Measurements from ENCODE around the gene F3.

F3 gene

DNA sequence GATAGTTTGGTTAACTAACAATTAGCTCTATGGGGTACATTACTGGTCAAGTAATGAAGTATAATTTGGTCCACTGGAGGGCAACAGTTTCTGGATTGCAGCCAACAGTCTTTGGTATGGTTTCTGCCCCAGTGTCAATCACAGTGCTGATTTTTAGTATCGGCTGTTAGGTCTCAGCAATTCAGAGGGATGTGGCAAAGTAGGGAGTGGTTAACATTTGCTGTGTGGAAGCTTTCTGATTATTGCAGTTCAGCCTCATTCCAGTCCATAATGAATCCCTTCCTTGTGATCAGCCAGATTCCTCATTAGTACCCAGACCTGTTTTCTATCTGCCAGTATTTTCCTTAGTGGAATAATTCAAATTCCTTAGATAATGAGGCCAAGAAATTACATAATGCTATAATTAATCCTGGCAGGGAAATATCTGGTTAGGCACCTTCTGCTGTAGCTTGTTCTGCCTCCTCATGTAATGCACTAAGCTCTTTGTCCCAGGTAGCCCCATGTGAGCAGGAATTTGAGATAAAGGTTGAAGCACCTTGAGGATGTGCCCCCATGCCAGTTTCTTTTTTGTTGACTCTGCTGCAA, 14.0 kb downstream of the F3 start:
- no peak overlapping the region for H3K4me3 ChIP-seq (ENCODE audit: low read length)
- TF ChIP-seq ZNF274 (IDR thresholded peaks at IDR 0.05; ENCODE audit: low read depth, low read length): no peak

DNA sequence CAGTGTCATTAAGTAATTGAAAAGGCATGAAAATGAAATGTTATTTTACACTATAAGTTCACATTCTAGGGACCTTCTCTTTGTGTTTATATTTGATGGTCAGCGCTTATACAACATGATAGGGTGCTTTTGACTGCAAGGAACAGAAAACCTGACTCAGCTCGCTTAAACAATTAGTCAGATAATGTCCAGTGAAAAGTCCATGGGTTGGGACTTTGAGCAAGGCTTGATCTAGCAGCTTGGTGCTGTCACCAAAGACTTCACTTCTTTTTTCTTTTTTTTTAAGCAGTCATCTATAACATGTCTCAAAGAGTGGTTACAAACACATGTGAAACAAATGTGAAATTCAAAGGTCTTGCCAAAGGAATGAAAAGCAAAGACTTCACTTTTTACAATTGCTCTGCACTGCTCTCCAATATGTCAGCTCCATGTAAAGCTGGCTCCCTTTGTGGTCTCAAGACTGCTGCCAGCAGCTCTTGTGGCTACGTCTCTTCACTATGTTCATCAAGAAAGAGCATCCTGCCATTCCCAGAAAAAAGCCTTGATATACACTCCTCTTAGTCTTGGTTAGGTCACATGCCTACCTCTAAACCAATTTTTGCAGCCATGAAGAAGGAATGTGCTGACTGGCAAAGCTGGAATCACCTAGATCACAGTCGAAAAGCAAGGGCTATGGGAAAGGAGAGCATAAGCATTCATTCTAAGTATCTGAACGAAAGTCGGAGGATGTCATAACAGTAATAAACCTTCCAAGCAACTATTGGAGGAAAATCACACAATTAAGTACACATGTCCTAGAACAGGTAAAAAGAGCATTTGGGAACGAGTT, 15.2 kb downstream of the F3 start:
- H3K4me3 ChIP-seq (ENCODE audit: low read length): no peak overlapping the region
- no peak for TF ChIP-seq ZNF274 (IDR thresholded peaks at IDR 0.05; ENCODE audit: low read depth, low read length)

DNA sequence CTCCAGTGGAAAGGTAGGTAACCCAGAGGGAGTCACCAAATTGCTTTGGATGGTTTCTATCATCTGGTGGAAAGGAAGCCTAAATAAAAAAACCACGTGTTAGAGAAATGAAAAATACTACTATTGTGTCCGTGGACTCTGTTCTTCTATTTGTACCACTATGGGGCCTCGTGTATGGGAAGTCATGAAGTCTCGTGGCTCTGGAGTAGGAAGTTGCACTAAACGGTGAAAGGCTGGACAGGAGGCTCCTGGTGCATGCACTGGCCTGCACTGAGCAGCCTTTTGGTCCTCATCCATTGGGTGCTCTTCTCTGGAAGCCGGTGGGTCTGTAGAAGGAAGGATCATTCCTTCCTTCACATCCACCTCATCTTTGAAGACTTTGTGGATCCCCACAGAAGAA, 17.0 kb downstream of the F3 start:
- no peak for TF ChIP-seq ZNF274 (IDR thresholded peaks at IDR 0.05; ENCODE audit: low read depth, low read length)
- H3K4me3 ChIP-seq (ENCODE audit: low read length): no peak overlapping the region

DNA sequence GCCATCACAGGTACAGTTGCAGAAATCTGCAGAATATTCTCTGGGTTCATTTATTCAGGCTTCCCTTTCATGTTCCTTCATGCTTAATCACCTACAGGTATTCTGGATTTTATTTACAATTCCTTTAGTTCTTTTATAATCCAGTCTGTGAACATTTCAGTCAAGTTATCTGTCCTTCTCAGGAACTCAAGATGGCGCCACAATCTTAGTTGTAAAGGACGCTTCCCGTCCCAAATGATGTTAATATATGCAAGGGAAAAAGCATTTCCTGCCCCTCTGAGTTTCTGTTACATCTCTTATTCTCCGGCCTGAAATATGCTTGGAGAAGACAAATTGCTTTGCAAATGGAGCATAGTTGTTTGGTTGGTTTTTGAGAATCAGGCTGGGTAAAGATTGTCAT, 19.3 kb downstream of the F3 start:
- no peak overlapping the region for H3K4me3 ChIP-seq (ENCODE audit: low read length)
- no peak for TF ChIP-seq ZNF274 (IDR thresholded peaks at IDR 0.05; ENCODE audit: low read depth, low read length)

DNA sequence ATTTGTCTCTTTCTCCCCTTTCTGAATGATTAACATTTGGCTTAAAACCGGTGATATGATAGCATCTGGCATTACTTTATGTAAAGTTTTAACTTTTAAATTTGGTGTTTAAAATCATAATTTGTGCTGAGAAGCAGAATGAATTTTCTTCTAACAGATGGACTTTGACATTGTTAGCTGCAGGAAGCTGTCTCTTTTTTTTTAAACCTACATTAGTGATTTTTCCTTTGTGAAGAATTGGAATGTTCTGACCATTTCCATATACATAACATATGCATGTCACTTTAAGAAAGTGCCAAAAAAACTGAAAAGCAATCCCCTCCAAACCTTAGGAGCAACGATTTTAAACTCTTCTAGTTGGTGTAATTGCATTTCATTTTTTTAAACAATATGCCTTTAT, 22.2 kb downstream of the F3 start:
- no peak overlapping the region for H3K4me3 ChIP-seq (ENCODE audit: low read length)
- TF ChIP-seq ZNF274 (IDR thresholded peaks at IDR 0.05; ENCODE audit: low read depth, low read length): no peak

DNA sequence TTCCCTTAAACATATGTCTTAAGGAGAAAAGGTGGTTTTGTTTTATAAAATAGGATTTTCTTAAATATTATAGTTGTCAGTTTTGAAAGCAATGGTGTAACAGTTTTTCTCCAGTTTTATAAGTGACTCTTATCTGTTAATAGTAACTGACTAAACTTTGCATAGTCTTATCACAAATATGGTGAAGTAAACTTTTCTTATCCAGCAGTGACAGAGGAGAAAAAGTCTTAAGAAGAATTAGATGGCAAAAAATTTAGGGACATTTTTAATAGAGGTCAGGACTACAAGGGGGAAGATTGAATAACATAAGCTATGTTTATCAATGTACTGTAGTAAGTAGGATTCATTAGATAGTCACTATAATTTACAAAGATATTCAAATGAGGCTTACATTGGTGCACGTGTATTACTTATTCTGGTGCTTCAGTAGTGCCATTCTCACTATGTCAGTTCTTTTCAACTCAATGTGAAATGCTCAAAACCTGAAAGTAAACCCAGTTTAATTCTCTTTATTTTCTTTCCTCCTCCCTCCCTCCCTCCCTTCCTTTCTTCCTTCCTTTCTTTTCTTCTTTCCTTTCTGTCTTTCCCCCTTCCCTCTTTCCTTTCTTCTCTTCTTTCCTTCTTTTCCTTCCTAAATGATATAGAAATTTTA, 26.1 kb downstream of the F3 start:
- TF ChIP-seq ZNF274 (IDR thresholded peaks at IDR 0.05; ENCODE audit: low read depth, low read length): no peak

DNA sequence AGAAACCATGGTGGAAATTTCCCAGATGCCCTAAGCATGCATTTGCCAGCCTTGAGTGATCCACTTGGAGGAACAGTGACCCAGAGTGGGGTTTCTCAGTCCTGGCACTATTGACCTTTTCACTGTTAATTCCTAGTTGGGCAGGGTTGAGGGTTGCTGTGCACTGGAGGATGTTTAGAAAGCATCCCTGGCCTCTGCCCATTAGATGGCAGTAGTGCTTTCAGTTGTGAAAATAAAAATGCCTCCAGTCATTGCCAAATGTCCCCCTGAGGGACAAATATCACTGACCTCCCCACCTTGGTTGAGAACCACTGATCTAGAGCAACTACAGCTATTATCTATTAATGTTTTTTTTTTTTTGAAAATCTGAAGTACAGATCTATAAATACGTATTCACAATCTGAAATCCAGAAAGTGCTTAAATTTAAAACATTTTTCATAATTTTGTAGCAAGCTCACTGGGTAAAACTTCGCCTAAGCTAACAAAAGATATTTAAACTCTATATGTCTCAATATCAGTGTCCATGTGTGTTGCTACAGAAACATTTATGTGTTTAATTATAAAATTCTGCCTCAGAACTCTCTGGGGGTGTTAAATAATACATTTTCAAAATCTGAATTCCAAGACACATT, 27.3 kb downstream of the F3 start:
- TF ChIP-seq ZNF274 (IDR thresholded peaks at IDR 0.05; ENCODE audit: low read depth, low read length): no peak
- H3K4me3 ChIP-seq (ENCODE audit: low read length): no peak overlapping the region

More for the DNA sequence above, 26.1 kb downstream of the F3 start:
- H3K4me3 ChIP-seq (ENCODE audit: low read length): no peak overlapping the region

DNA sequence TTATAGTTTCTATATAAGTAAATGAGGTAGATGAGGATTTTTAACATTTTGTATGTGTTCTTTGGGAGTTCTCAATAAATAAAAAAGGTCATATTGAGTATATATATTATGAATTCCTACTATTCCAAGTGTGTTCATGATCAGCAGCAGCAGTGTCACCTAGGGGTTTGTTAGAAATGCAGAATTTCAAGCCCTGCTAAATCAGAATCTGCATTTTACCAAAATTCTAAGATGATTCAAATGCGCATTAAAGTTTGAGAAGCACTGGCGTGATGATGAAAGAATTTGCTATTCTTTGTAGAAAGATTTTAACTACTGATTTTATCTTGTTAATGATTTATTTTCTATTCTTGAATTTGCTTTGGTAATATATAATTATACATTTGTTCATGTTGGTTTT, 28.7 kb downstream of the F3 start:
- no peak overlapping the region for H3K4me3 ChIP-seq (ENCODE audit: low read length)
- TF ChIP-seq ZNF274 (IDR thresholded peaks at IDR 0.05; ENCODE audit: low read depth, low read length): no peak

DNA sequence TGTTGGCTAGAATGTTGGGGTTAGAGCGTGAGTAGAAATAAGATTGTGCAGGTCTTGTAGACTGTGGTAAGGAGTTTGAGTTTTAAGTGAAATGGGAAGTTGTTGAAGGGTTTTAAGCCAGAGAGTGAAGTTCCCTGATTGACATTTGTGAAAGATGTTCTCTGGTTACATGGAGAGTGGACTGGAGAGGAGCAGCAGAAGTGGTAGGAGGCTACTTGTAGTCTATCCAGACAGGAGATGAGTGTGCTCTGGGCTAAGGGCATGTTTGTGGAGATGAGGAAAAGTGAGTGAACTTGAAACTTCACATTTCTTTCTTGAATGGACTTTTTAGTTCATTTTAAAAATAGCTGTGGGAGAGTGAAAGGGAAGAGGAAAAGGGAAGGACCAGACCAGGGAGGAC, 37.0 kb downstream of the F3 start:
- H3K4me3 ChIP-seq (ENCODE audit: low read length): no peak overlapping the region
- TF ChIP-seq ZNF274 (IDR thresholded peaks at IDR 0.05; ENCODE audit: low read depth, low read length): no peak

DNA sequence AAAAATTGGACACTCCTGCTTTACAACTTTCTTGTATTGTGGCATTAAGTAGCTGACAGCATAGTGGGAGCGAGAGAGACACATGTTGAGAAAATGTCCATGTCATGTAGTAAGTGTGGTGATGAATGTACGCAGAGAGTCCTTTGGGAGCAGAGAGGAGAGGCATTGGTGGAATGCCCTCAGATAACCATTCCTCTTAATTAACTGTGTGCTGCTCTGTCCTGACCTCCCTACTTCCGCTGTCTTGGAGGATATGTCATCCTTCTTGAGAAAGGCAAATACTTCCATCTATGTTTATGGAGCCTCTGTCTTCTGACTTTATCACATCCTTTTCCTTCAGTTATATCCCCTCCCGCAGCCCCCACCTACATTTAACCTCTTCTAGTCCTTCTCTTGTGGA, 38.4 kb downstream of the F3 start:
- H3K4me3 ChIP-seq (ENCODE audit: low read length): no peak overlapping the region
- no peak for TF ChIP-seq ZNF274 (IDR thresholded peaks at IDR 0.05; ENCODE audit: low read depth, low read length)

DNA sequence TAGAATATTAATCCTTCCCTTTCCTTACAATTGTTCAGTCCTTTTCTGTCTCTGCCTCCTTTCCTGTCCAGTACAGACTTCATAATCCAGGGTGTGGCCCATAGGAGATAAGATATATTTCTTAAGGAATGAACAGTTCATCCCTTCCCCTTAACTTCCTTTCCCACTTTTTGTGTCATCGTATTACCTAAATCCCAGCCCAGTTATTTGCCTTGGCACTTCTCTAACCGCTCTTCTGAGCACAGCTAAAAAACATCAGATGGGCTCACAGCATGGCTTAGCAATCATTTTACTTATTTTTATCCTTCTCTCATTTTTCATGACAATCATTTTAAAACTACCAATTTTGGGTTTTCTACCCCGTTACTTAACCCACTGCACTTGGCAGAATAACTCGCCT, 39.6 kb downstream of the F3 start:
- TF ChIP-seq ZNF274 (IDR thresholded peaks at IDR 0.05; ENCODE audit: low read depth, low read length): no peak
- H3K4me3 ChIP-seq (ENCODE audit: low read length): no peak overlapping the region

DNA sequence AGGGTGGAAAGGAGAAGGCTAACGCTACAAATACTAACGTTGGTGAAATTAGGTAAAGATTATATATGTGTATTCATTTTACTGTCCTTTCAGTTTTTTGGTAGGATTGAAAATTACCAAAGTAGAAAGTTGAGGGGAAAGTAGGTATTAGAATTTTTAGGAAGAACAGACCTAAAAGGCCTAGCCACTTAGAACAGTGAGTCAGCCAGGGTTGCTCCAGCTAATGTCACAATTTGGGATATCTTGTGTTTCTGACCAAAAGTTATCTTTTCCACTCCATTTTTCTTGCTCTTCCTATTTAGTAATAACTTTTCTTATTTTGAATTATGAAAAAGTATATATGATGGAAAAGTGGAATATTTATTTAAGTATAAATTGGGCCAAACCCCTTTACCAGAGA, 40.1 kb downstream of the F3 start:
- TF ChIP-seq ZNF274 (IDR thresholded peaks at IDR 0.05; ENCODE audit: low read depth, low read length): no peak
- no peak overlapping the region for H3K4me3 ChIP-seq (ENCODE audit: low read length)

DNA sequence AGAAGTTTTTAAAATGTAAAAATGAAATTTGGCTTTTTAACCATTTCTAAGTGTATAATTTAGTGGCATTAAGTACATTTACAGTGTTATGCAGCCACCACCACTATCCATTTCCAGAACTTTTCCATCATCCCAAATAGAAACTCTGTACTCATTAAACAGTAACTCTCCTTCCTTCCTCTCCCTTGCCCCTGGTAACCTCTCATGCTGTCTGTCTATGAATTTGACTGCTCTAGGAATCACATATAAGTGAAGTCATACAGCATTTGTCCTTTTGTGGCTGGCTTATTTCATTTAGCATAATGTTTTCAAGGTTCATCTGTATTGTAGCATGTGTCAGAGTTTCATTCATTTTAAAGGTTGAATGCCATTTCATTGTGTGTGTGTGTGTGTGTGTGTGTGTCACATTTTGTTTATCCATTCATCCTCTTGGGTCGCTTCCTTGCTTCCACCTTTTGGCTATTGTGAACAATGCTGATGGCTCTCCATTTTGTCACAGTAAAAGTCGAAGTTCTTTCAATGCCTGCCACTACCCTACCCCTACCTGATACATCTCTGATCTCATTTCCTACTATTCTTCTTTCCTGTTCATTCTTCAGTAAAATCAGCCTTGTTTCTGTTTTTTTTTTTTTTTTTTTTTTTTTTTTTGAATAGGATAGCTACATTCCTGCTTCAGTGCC, 45.3 kb downstream of the F3 start:
- H3K4me3 ChIP-seq (ENCODE audit: low read length): no peak overlapping the region
- no peak for TF ChIP-seq ZNF274 (IDR thresholded peaks at IDR 0.05; ENCODE audit: low read depth, low read length)

DNA sequence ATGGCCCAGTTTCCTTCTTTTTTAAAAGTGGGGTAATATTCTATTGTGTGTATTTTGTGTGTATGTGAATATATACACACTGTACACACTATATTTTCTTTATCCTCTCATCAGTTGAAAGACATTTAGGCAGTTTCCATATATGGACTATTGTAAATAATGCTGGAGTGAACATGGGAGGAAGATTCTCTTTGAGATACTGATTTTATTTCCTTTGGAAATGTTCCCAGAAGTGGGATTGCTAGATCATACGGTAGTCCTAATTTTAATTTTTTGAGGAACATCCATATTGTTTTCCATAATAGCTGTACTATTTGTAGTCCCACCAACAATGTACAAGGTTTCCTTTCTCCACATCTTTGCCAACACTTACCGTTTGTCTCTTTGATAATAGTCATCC, 51.0 kb downstream of the F3 start:
- TF ChIP-seq ZNF274 (IDR thresholded peaks at IDR 0.05; ENCODE audit: low read depth, low read length): no peak
- no peak overlapping the region for H3K4me3 ChIP-seq (ENCODE audit: low read length)

Data from GM08714 (cell line).